HT-29 (cell line): ENCODE results near the gene NPL. TPM values are rescaled to one million over a fixed set of nuclear protein-coding genes. Genes with fewer than 3 reads are reported as not detected.

Experiments
- DNase-seq: peaks from one replicate; pipeline ENCODE4 v3.0.0-alpha.2; 2015; ENCODE audit warnings: low spot score
- total RNA-seq: library from RNA; depleted of rRNA; stranded (reverse); fragments of >200 nt; shearing (Covaris generic); gene quantifications from 2 replicates; pipeline ENCODE4 v1.2.3, GENCODE V29; 2014; rRNA removed

NPL gene, protein sequence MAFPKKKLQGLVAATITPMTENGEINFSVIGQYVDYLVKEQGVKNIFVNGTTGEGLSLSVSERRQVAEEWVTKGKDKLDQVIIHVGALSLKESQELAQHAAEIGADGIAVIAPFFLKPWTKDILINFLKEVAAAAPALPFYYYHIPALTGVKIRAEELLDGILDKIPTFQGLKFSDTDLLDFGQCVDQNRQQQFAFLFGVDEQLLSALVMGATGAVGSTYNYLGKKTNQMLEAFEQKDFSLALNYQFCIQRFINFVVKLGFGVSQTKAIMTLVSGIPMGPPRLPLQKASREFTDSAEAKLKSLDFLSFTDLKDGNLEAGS
- 0.86 and 3.0 TPM in 2 replicates for total RNA-seq

DNA sequence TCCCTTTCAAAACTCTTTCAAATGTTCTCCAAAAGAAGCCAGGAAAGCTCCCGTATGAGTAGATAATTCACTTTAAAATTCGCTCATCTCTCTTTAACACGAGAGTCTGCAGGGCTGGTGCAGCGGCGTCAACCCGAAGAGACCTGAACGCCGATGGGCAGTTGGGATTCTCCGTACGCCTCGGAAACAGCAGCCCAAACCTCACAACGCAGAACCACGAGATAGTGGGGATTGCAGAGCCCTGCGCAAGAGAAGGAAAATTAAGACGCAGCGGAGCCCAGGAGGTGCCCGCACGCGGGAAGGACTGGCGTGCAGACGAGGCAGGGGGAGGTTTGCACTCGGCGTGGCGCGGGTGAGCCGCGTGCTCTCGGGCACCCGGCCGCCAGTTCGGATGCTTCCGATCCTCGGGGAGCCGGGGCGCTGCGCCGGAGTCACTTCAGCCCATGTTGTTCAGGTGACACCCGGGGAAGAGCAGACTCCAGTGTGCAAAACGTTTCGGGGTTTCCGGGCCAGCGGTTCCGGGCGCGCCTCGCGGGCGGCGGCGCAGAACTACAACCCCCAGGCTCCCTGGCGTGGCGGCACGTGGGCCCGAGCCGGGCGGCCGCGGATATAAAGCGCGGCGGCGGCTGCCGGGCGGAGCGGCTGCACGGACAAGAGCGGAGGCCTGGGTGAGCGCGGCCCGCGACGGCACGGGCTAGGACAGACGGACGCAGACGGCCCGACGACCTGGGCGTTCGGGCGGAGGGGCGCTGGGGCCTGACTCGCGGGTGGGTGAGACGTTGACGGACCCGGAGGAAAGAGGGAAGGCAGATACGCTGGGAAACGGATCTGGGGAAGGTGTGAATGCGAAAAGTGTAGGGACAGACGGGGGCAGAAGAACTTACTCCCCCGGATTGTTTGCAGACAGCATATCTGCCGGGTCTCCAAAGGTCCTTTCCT, at the start of gene NPL:
Gene NPL (plus strand): TSS at position 636 of the 939 bp plus-strand sequence. CDS start 4,599 bp downstream, outside the sequence.
- DNase-seq, result peak; percentile 78

DNA sequence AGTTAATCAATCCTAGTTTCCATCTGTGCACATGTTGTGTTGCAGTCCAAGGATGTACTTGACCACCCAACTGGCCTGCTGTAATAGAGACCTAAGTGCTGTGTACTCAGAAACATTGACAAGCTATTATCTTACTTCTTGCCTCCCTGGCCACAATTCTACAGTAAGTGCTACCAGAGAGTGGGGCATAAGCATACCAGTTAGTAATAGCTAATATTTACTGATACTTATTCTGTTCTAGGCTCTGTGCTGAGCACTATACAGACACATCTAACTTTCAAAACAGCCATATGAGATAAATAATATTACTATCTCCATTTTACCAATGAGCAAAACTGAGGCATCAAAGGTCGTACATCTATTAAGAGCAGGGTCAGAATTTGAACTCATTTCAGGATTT, 49.5 kb upstream of the NPL start:
- DNase-seq, result no peak

DNA sequence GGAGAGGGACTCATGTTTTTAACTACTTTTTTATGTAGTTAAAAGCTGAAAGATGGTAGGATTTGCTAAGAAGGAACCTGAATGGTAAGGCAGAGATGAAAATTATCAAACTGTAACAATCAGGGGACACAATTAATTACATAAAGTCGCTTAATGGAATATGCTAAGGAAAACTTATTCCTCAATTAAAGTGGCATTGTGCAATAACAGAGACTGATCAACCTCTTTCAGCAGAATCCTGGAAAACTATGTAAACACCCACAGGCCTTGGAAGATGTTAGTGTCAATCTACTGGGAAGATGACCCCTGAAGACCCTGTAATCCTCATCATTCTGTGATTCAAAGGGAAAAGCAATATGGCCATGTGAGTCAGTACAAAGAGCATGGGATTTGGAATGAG, 46.8 kb upstream of the NPL start:
- no peak for DNase-seq

DNA sequence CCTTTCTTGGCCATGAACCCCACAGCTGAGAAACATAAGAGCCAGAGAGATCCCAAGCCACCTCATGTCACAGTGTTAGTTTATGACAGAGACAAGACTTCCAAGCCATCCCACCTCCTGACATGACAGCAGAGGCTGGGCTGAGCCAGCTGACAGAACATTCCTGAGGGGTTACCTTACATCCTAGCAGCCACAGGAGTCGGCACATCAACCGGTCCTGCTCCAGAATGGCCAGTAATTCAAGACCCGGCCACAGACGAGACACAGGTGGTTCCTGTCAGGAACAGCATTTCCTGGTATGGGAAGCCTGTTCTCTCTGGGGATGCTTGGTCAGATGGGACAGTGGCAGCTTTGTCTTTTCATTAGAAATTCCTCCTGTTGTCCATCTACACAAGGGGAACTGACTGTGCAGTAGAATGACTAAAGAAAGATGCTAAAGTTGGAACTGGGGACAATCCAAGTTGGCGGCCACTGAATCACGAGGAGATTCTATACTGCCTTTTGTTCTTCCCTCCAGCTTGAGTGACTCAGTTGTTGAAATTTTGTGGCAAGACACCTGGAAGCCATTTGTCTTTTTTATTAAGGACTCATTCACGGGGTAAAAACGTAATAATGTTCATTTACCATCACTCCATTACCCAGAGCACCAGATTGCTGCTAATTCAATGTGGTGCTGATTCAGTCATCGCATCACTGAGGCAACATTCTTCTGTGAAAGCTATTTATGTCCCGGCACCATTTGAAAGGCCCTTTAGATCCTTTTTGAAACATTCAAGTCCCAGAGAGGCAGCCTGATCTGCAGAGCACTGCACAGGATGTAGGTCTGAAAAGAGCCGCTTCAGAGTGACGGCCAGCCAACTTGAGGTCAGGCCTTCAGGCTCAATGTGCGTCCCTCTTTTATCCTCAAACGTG, 37.2 kb upstream of the NPL start:
- no peak for DNase-seq

DNA sequence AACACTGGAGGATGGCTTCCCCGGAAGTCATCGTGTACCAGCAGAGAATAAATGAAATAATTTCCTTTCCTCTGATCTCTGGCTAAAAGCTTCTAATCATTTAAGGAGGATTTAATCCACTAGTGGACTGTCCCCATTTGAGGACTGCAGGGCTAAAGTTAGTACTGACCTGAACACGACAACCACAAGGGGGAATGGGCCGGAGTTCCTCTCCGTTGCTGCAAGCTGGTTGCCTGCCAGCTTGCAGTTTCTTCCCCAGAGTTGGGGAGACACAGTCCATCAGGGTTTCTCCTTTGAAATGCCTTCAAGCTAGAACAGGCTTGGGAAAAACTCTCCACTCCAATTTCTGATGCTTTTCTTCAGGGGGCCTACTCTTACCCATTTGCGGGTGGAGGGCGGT, 35.5 kb upstream of the NPL start:
- no peak for DNase-seq

DNA sequence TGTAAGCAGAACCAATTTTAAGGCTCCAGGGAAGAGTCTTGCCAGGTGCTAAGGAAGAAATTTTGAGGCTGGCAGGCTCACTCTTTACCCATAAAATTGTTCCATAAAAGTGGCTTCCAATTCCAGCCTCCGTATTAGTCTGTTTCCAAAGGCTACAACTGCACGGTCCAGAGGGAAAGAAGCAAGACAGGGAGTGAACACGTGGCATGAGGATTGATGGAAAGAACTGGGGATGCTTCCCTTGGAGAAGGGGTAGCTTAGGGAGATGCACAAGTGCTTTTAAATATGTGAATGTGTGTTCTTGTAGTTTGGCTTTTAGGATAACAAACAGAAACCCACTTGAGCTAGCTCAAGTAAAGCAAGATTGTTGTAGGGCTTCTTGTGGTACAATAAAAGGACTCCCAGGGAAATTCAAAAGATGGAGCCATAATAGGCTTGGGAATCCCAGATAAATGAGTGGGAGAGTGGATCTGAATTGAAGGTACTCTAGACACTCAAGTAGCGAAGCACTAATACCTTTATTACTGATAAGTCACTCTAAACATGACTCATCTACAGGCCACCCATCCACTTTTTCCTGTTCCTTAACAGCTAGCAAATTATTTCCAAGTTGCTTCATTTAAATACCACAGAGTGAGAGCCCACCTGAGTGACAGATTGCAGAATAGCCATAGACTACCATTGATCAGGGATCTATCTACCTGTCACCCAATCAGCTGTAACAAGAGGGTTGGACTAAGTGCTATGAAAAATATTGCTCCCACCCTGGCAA, 34.8 kb upstream of the NPL start:
- DNase-seq, result peak; percentile 12

DNA sequence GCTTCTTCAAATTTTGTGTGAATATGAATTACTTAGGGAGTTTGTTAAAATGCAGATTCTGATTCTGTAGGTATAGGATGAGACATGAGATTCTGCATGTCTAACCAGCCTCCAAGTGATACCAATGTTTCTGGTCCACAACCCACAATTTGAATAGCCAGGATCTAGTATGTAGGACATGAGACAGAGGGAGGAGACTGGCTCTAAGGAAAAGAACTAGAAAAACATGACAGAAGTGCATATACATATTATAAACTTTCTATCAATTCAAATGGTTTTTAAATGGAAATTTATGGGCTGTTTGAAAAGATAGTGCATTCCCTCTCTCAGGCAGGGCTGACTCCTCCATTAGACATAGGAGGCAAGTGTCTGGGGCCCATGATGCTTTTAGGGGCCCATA, 33.9 kb upstream of the NPL start:
- no peak for DNase-seq

DNA sequence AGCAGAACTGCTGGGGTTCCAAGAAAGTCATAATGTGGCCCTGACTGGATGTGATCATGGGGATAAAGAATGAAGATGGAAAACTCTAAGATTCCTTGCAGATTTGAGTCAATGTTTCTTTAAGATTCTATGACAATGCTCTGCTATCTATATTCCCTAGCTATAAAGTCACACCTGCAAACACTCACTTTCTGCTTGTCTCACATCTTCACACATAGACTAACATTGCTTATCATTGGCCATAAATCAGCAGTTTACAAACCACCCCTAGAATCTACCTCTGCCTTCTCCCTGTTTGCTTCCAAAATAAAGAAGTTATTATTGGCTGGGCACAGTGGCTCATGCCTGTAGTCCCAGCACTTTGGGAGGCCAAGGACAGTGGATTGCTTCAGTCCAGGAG, 33.1 kb upstream of the NPL start:
- no peak for DNase-seq

DNA sequence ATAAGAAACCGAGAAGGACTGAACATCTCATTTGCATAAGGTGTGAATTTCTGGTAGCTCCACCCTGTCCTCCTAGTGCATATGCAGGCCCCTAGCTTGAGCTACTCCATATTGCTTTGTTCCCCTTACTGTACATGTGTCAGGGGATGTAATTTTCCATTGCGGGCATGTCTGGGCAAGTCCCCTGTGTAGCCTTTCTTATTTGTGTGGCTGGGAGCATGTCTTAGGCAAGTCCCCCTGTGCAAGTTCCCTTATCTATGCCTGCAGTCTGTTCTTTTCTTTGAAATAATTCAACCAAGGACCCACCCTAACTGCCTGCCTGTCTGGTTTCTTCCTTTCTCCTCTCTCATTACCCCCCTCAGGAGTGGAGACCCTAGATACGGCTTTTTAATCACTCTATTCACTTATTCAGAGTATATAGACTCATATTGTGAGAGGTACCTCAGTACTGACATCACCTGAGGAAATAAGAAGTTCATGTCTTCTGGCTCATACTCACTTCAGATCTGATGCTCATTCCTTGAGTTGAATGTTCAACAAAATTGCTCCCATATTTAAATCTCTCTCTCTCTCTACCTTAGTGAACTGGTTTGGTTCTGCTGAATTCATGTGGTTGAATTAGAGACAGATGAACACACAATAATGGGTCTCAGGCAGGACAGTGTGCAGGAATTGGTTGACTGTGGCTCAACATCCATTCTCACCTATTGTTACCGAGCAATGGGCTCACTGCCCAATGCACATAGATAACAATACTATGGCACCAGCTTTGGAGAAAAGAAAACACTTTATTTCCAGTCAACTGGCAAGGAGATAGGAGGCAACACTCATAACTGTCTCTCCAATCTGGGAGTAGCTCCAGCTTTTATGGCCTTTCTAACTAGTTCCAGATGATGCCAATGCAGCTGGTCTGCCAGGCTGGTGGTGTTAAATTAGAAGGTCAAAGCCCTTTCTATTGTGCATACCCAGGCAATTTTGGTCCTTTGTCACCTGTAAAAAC, 27.9 kb upstream of the NPL start:
- no peak for DNase-seq

DNA sequence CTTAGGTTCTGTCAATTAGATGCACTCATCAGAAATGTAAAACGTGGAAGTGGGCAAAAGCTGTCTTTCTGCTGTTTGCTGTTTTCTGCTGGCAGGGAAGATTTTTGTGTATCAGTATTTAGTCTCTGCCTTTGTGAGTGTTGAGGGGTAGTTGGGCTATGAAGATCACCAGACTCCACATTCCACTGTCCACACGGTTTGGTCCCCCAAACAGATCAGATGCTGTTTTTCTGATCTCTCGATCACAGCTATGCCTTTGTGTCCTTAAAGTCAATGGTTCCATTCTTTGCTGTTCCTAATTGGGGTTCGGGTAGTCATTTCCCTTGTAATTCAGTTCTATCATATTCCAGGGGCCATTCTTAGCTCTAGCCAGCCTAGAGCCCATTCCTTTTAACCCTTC, 27.0 kb upstream of the NPL start:
- DNase-seq, result no peak

DNA sequence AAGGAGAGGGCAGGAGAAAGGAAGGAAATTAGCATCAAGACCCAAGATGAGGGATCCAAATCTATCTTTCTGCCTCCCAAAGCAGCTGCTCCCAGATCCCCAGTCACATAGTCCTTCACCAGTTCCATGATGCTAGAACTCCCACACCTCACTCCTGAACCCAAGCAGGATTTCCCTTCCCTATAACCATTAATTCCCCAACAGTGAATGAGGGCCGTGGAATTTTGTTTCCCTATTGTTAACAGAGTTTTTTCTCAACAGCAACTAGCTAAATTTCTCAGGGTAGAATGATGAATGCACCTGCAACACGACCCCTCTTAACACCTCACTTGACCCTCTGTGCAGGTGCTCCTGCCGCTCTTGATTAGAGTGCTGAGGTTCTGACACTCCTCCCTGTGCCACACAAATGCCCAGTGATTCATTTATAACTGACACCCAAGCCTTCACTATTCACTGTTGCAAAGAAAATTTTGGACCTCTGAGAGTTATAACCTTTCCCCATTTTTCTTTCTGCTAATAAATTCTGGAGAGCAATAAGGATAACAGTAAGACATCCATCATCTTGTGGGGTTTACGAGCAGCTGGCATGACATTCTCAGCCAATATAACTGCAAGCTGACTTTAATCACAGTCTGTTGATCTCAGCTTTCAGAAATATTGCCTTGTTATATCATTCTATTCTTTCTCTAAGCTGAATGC, 25.4 kb upstream of the NPL start:
- DNase-seq, result no peak

DNA sequence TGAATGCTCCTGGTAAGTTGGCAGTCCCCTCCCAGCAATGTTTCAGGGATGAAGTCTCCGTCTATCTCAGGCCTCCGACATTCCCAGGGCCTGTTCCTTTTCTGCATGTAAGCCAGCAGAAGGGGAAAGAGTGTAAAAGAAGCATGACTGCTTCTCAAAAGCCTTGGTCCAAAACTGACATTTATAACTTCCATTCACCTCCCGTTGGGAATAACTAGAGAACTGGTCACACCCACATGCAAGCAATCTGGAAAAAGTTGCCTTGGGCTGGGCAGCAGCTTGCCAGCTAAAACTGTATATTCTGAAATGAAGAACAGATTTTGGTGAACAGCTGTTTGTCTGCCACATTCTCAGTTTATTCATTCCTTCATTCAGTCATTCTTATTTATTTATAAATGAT, 24.2 kb upstream of the NPL start:
- DNase-seq, result no peak

DNA sequence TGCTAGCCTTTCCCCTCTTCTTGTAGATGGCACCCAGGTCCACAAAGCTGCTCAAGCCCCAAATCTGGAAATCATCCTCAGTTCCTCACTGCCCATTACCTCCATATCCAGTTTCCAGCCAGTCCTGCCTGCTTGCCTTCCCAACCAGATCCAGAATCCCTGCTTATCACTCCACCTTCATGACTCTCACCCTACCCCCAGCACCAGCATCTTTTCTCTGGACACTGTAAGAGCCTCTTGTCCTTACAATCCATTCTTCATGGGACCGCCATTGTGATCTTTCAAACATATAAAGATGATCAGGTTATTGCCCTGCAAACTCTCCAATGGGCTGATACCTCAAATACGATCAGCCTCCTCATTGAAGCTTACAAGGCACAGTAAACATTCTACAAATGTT, 23.5 kb upstream of the NPL start:
- DNase-seq, result no peak

DNA sequence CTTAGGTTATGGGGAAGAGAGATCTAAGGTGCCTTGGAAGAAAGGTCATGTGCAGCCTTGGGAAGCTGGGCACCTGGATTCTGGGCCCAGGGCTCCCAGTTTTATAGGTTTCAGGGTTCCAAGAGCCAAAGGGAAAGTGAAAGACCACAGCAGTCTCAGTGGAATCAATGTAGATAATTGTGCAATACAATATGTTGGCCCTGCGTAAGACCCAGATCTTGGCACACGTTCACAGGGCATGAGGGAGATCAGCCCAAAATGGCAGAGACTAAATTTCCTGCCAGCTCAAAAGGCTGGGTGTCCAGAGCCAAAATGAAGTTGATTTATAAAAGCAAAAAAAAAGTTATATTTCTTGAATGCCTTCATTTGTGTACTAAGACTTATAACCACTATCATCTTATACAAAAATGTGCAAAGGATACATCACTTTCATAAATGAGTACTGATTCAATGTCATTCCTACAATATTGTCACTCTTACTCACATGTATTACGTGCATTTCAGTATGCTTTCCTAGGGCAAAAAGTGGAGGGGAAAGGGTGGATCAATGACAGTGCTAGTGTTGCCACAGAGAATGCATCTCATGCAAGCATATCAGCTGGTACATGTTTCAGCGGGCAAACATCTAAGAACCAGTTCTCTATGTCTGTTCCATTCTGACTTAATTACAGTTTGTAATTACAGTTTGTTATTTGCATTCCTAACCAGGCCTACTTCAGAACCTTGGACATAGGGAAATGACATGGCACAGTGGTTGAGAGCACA, 22.5 kb upstream of the NPL start:
- no peak for DNase-seq

DNA sequence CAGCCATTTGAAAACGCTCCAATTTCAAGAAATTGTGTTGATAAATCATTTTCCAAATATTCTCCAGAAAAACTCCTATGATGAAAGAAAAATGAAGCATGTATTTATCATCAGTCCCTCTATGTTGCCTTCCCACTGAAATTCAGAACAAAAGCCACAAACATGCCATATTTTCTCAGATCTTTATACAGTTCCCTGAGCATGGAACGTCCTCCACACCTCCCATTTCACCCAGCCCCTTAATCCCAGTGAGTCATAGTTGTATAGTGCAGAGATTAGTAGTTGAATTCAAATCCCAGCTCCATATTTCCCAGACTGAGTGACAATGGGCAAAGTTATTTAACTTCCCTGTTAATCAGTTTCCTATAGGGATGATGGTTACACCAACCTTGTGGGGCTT, 20.6 kb upstream of the NPL start:
- DNase-seq, result no peak

DNA sequence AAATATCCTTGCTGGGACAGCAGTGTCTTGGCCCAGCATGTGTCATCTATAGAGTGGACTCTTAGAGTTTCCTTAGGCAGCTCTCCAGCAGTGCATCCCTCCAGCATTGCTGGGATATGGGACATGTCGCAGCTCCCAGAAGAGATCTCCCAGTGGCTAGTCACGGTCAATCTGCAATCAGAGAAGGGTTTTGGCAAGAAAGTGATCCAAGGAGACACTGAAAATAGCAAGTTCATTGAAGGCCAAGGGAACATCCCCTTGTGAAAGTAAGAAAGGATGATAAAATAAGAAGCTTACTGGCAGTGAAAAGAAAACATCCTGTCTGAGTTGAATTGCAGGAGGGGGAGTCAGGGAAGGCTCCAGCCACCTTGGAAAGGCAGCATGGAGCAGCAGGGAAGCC, 19.3 kb upstream of the NPL start:
- no peak for DNase-seq

DNA sequence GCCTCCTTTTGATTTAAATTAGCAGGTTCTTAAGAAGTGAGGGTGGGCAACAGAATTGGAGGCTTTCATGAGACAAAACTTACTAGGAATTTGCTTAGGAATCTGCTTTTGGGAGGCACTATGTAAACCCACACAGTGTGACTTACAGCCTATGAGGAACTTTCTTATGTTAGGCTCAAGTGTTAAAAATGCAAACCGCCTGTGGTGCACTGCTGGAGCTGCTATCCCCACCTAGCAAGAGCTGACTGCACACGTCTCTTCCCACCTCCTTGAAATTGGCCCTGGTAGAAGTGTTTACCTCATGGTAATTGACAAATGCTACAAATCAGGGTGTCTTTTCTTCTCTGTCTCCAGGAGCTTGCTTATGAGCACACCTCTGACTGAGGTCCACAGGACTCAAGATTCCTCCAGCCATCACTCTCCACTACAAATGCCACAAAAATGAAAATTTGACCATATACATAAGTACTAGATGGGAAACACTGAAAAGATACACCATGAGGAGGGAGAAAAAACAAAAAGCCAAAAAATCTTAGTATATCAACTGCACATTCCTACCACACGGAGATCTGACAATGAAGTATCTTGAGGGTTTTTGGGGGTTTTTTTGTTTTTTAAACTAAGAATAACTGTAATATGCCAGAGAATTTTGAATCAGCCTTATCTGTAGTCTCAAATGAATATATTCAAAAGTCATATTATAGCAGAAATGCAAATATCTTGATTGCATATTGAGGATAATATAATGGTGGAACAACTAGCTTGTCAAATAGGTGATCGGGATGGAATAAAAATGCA, 18.2 kb upstream of the NPL start:
- no peak for DNase-seq
